Panc1 (cell line): ENCODE results near the gene ROBO2. TPM values are rescaled to one million over a fixed set of nuclear protein-coding genes. Genes with fewer than 3 reads are reported as not detected.

Experiments used
- ATAC-seq: fragments of 200-7000 bp; cut with Tn5 transposase; 2 replicates; pipeline ENCODE4 v1.9.1; 2020; ENCODE audit warnings: mild to moderate bottlenecking, moderate library complexity
- BruUV-seq: library from RNA; stranded (reverse); fragments of 400-500 nt; replicated peaks from 2 replicates; lab custom pipeline; 2021; lab: Mats Ljungman, UMichigan
- CTCF ChIA-PET: fragments of 300-600 bp; sonication (Branson Sonifier 250); formaldehyde crosslinking; loops from one replicate; lab custom pipeline; 2022; ENCODE audit warnings: antibody characterized with exemption; lab: Charles Lee
- POLR2A ChIA-PET: fragments of 300-600 bp; sonication (Branson Sonifier 250); formaldehyde crosslinking; loops from one replicate; lab custom pipeline; 2022; ENCODE audit warnings: antibody characterized with exemption; lab: Charles Lee
- DNase-seq: peaks from one replicate; pipeline ENCODE4 v3.0.0-alpha.2; 2010; ENCODE audit warnings: low read depth, low spot score
- H3K27ac ChIP-seq: 2 replicates; pipeline ENCODE4 v1.5.1; 2011; ENCODE audit warnings: mild to moderate bottlenecking, low read length, inconsistent platforms
- H3K27me3 ChIP-seq: fragments of 200-500 bp; sonication (Bioruptor generic); 2 replicates; pipeline ENCODE4 v1.6.0; 2014; ENCODE audit warnings: low read length, inconsistent platforms; ENCODE audit not compliant: control insufficient read depth, insufficient read depth
- H3K36me3 ChIP-seq: fragments of 200-500 bp; sonication (Bioruptor generic); 2 replicates; pipeline ENCODE4 v1.5.1; 2014; ENCODE audit warnings: inconsistent platforms, mild to moderate bottlenecking, low read length, moderate library complexity; ENCODE audit not compliant: control insufficient read depth, insufficient read depth
- H3K4me1 ChIP-seq: 2 replicates; pipeline ENCODE4 v1.5.1; 2011; ENCODE audit warnings: inconsistent platforms, mild to moderate bottlenecking, low read length, moderate library complexity; ENCODE audit not compliant: control insufficient read depth, insufficient read depth
- H3K4me3 ChIP-seq, 2 experiments: 2 replicates each; pipeline ENCODE4 v1.5.1; 2011 to 2012; ENCODE audit warnings: low read depth in 2 of 2, low read length in 2 of 2, mild to moderate bottlenecking in 2 of 2, inconsistent platforms in 1 of 2, moderate library complexity in 1 of 2
- H3K9me3 ChIP-seq: fragments of 200-500 bp; sonication (Bioruptor generic); 2 replicates; pipeline ENCODE4 v1.5.1; 2014; ENCODE audit warnings: low read depth, mild to moderate bottlenecking, inconsistent platforms, low read length, moderate library complexity; ENCODE audit not compliant: control insufficient read depth, insufficient read depth
- POLR2AphosphoS5 ChIP-seq: IDR thresholded peaks from 2 replicates; pipeline ENCODE4 v1.6.1; 2012; ENCODE audit warnings: mild to moderate bottlenecking, low read depth, low read length, moderate library complexity
- SIN3A ChIP-seq: IDR thresholded peaks from 2 replicates; pipeline ENCODE4 v1.6.1; 2012; ENCODE audit warnings: low read depth, mild to moderate bottlenecking, low read length, moderate library complexity, borderline replicate concordance; ENCODE audit not compliant: insufficient read depth
- TCF7L2 ChIP-seq: IDR thresholded peaks from 2 replicates; pipeline ENCODE4 v1.6.1; 2011; ENCODE audit warnings: mild to moderate bottlenecking, low read depth, low read length, inconsistent platforms
- in situ Hi-C: cut with HindIII; loops from 2 replicates; pipeline ENCODE4 v1.10.0; 2016; ENCODE audit warnings: low sequenced_read_pairs, low pct_unique_long_range_greater_than_20kb
- intact Hi-C: fragments of 100-400 bp; cut with micrococcal nuclease; formaldehyde crosslinking; loops from one replicate; pipeline ENCODE4 v1.10.0; 2022; ENCODE audit not compliant: unreplicated experiment
- total RNA-seq: library from RNA; stranded (reverse); gene quantifications from one replicate; pipeline ENCODE4 v1.2.1, GENCODE V29; 2021; ENCODE audit not compliant: unreplicated experiment
- TF ChIP-seq, protein P1 (sequence below), 2 experiments: IDR thresholded peaks; 2 replicates each; pipeline ENCODE4 v1.6.1; 2011 to 2012; ENCODE audit warnings: low read depth in 2 of 2, control low read depth in 1 of 2, low read length in 1 of 2, mild to moderate bottlenecking in 1 of 2, moderate library complexity in 1 of 2; ENCODE audit not compliant: insufficient read depth in 1 of 2
- TF ChIP-seq, protein P2 (sequence below): fragments of 450-650 bp; IDR thresholded peaks from 2 replicates; pipeline ENCODE4 v1.5.1; 2017; ENCODE audit warnings: mild to moderate bottlenecking

Gene ROBO2
- total RNA-seq, 1 experiment from 2014 or later, result 1.3 TPM

DNA sequence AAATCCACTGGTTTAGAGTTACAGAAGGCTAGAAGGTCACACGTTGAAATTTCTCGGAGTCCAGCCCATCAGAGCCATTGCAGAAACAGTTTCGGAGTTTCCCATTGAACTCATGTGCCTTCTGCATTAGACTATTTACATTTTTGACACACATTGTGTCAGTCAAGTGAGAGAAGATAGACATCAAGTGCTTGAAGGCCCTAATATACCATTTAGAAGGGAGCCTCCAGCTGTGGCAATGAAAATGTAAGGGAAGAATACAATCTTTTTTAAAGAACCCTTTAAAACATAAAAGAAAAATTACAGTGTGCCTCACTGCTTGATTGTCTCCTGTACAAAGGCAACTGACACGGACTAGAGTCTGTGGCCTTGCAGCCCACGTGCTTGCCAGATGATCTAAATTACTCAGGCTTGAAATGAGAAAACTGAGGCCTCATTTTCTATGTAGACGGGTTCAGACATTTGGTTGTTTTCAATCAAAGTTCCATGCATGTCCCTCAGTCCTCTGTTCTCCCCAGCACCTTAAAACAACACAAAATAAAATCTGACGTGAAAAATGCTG lies 650.5 kb downstream of the ROBO2 start:
- POLR2A ChIA-PET, result interaction anchor here (1.0 kb wide), 1 partner anchor 26 kb away, joined by 3 read pairs; no protein-coding TSS in a partner anchor
- CTCF ChIA-PET, result no interaction called here
- BruUV-seq, result no TSS peak
- intact Hi-C loops, result no loop called here
- no peak overlapping the region for H3K4me3 ChIP-seq
- H3K27ac ChIP-seq, result no peak overlapping the region
- in situ Hi-C loops, result no loop called here
- no peaks in the 10 kb centered on the region for H3K4me1 ChIP-seq
- DNase-seq (no peak), ATAC-seq (no peak)
- TF ChIP-seq, protein P1, sequence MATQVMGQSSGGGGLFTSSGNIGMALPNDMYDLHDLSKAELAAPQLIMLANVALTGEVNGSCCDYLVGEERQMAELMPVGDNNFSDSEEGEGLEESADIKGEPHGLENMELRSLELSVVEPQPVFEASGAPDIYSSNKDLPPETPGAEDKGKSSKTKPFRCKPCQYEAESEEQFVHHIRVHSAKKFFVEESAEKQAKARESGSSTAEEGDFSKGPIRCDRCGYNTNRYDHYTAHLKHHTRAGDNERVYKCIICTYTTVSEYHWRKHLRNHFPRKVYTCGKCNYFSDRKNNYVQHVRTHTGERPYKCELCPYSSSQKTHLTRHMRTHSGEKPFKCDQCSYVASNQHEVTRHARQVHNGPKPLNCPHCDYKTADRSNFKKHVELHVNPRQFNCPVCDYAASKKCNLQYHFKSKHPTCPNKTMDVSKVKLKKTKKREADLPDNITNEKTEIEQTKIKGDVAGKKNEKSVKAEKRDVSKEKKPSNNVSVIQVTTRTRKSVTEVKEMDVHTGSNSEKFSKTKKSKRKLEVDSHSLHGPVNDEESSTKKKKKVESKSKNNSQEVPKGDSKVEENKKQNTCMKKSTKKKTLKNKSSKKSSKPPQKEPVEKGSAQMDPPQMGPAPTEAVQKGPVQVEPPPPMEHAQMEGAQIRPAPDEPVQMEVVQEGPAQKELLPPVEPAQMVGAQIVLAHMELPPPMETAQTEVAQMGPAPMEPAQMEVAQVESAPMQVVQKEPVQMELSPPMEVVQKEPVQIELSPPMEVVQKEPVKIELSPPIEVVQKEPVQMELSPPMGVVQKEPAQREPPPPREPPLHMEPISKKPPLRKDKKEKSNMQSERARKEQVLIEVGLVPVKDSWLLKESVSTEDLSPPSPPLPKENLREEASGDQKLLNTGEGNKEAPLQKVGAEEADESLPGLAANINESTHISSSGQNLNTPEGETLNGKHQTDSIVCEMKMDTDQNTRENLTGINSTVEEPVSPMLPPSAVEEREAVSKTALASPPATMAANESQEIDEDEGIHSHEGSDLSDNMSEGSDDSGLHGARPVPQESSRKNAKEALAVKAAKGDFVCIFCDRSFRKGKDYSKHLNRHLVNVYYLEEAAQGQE (IDR thresholded peaks at IDR 0.05; ENCODE audit: insufficient read depth in 1 of 2, low read depth in 2 of 2, low read length in 1 of 2), result no peak
- TF ChIP-seq SIN3A (no peak), TCF7L2 (no peak), POLR2AphosphoS5 (no peak)
- TF ChIP-seq, protein P2, sequence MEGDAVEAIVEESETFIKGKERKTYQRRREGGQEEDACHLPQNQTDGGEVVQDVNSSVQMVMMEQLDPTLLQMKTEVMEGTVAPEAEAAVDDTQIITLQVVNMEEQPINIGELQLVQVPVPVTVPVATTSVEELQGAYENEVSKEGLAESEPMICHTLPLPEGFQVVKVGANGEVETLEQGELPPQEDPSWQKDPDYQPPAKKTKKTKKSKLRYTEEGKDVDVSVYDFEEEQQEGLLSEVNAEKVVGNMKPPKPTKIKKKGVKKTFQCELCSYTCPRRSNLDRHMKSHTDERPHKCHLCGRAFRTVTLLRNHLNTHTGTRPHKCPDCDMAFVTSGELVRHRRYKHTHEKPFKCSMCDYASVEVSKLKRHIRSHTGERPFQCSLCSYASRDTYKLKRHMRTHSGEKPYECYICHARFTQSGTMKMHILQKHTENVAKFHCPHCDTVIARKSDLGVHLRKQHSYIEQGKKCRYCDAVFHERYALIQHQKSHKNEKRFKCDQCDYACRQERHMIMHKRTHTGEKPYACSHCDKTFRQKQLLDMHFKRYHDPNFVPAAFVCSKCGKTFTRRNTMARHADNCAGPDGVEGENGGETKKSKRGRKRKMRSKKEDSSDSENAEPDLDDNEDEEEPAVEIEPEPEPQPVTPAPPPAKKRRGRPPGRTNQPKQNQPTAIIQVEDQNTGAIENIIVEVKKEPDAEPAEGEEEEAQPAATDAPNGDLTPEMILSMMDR, result no peak
- no peaks in the 10 kb centered on the region for H3K9me3 ChIP-seq
- no peaks in the 10 kb centered on the region for H3K36me3 ChIP-seq
- H3K27me3 ChIP-seq, result no peaks in the 10 kb centered on the region

DNA sequence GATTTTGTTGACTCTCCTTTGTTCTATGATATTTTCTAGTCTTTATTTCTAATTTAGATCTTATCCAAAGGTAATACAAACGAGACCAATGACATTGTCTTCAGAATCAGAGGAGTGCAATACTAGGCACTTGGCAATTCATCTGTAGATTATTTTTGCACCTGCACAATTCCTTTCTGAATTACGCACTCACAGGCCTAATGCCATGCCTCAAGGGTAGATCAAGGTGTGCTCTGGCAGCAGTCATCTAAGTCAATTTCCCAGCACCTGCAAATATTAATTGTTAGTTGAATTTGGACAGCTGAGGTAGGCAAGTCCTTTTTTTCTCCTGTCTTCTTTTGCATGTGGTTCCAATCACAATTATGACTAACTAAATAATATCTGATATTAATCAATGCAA lies 653.2 kb downstream of the ROBO2 start:
- in situ Hi-C loops, result no loop called here
- TF ChIP-seq, protein P2, result no peak
- no peak for TF ChIP-seq TCF7L2
- ChIA-PET CTCF (no interaction called here), POLR2A (no interaction called here)
- H3K4me3 ChIP-seq, result no peak overlapping the region
- no peak for DNase-seq
- H3K36me3 ChIP-seq, result no peaks in the 10 kb centered on the region
- intact Hi-C loops, result no loop called here
- H3K4me1 ChIP-seq, result no peaks in the 10 kb centered on the region
- no peaks in the 10 kb centered on the region for H3K27me3 ChIP-seq
- H3K9me3 ChIP-seq, result no peaks in the 10 kb centered on the region
- ATAC-seq, result no peak
- BruUV-seq, result no TSS peak
- no peak overlapping the region for H3K27ac ChIP-seq
